Peyer's patch (tissue), 4 donors: ENCODE results near the gene PRKCI. TPM values are rescaled to one million over a fixed set of nuclear protein-coding genes. Genes with fewer than 3 reads are reported as not detected.
A peak's percentile ranks its signal among the peaks of the same experiment; 100 is the strongest.
"Not testable (repeated sequence)": the region's sequence is repeated elsewhere in the genome, so short reads cannot be mapped to it uniquely, and the experiment has no call there.

Experiments
- DNase-seq, 3 donors: peaks; one replicate each; pipeline ENCODE4 v3.0.0-alpha.2; 2017 to 2019
- H3K27ac ChIP-seq, 4 donors: fragments of 200-600 bp; sonication (generic); one replicate each; pipeline ENCODE4 v1.5.1; 2016 to 2019
- H3K27me3 ChIP-seq, 2 donors: fragments of 200-600 bp; sonication (generic); one replicate each; pipeline ENCODE4 v1.5.1; 2019
- H3K36me3 ChIP-seq, 3 donors: fragments of 200-600 bp; sonication (generic); one replicate each; pipeline ENCODE4 v1.5.1; 2016 to 2019
- H3K4me1 ChIP-seq, 4 donors: fragments of 200-600 bp; sonication (generic); one replicate each; pipeline ENCODE4 v1.5.1; 2016 to 2019
- H3K4me3 ChIP-seq, 4 donors: fragments of 200-600 bp; sonication (generic); 1 replicate in 3 of 4; 2 replicates in 1 of 4; pipeline ENCODE4 v1.5.1; 2016 to 2019; ENCODE audit warnings: mild to moderate bottlenecking in 1 of 4
- H3K9me3 ChIP-seq, 4 donors: fragments of 200-600 bp; sonication (generic); one replicate each; pipeline ENCODE4 v1.5.1; 2016 to 2019; ENCODE audit warnings: mild to moderate bottlenecking in 1 of 4
- CTCF ChIP-seq, 6 experiments: fragments of 450-650 bp in 4 of 6; fragments of 200-600 bp in 2 of 6; sonication (generic) in 1 of 6; IDR thresholded peaks; one replicate each; pipeline ENCODE4 v1.5.1; 2017 to 2019; ENCODE audit warnings: antibody characterized with exemption in 6 of 6, mild to moderate bottlenecking in 3 of 6, moderate library complexity in 1 of 6
- POLR2A ChIP-seq, 2 donors: fragments of 450-650 bp; IDR thresholded peaks; one replicate each; pipeline ENCODE4 v1.5.1; 2017; ENCODE audit warnings: antibody characterized with exemption in 2 of 2, mild to moderate bottlenecking in 2 of 2, moderate library complexity in 2 of 2
- total RNA-seq, 4 donors: library from RNA; depleted of rRNA; stranded (reverse); fragments of >200 nt; gene quantifications; one replicate each; pipeline ENCODE4 v1.1.0, GENCODE V29; 2016

PRKCI gene
- total RNA-seq, 4 donors from 2014 or later: 22.1 to 50.3 (median 43.5) TPM

GRCh38 chr3:170323331-170323730, 101.1 kb downstream of the PRKCI start:
- no peak for DNase-seq
- Histone ChIP-seq H3K4me3 (no peak overlapping the region), H3K4me1 (no peaks in the 10 kb centered on the region), H3K9me3 (no peaks in the 10 kb centered on the region), H3K27me3 (no peaks in the 10 kb centered on the region), H3K27ac (no peak overlapping the region), H3K36me3 (no peaks in the 10 kb centered on the region)
- TF ChIP-seq CTCF (IDR thresholded peaks at IDR 0.05) (no peak), POLR2A (IDR thresholded peaks at IDR 0.05) (no peak)

GRCh38 chr3:170324962-170325361, 102.7 kb downstream of the PRKCI start:
- TF ChIP-seq CTCF (IDR thresholded peaks at IDR 0.05) (no peak), POLR2A (IDR thresholded peaks at IDR 0.05) (no peak)
- H3K27me3 ChIP-seq: no peaks in the 10 kb centered on the region
- no peaks in the 10 kb centered on the region for H3K36me3 ChIP-seq
- no peaks in the 10 kb centered on the region for H3K4me1 ChIP-seq
- no peak overlapping the region for H3K4me3 ChIP-seq
- DNase-seq: no peak
- H3K27ac ChIP-seq: no peak overlapping the region
- no peaks in the 10 kb centered on the region for H3K9me3 ChIP-seq

- H3K36me3 ChIP-seq: no peaks in the 10 kb centered on the region
- peaks cover 0 to 8% (median 0%) of the 10 kb centered on the region in 4 donors for H3K4me1 ChIP-seq
- DNase-seq: no peak
- H3K27me3 ChIP-seq: no peaks in the 10 kb centered on the region
- no peaks in the 10 kb centered on the region for H3K9me3 ChIP-seq
- no peak overlapping the region for H3K4me3 ChIP-seq
- TF ChIP-seq POLR2A (IDR thresholded peaks at IDR 0.05) (no peak), CTCF (IDR thresholded peaks at IDR 0.05) (no peak)
- no peak overlapping the region for H3K27ac ChIP-seq
Observed at GRCh38 chr3:170327040-170327808, 105.0 kb downstream of the PRKCI start.

GRCh38 chr3:170327868-170328548, 105.8 kb downstream of the PRKCI start:
- H3K36me3 ChIP-seq: not testable (repeated sequence)

GRCh38 chr3:170330366-170330765, 108.1 kb downstream of the PRKCI start:
- no peak for DNase-seq
- TF ChIP-seq CTCF (IDR thresholded peaks at IDR 0.05): no peak
- no peak for TF ChIP-seq POLR2A (IDR thresholded peaks at IDR 0.05)

More at GRCh38 chr3:170327868-170328548, 105.8 kb downstream of the PRKCI start:
- not testable (repeated sequence) for H3K4me1 ChIP-seq, H3K27me3 ChIP-seq, DNase-seq, H3K4me3 ChIP-seq, H3K9me3 ChIP-seq, H3K27ac ChIP-seq

GRCh38 chr3:170331143-170331542, 108.9 kb downstream of the PRKCI start:
- H3K36me3 ChIP-seq: no peaks in the 10 kb centered on the region
- peak overlapping the region in 3 of 4 donors; percentile 13 to 86 (median 80) for H3K27ac ChIP-seq
- H3K4me3 ChIP-seq: no peak overlapping the region
- no peak for TF ChIP-seq CTCF (IDR thresholded peaks at IDR 0.05)
- TF ChIP-seq POLR2A (IDR thresholded peaks at IDR 0.05): no peak
- H3K9me3 ChIP-seq: no peaks in the 10 kb centered on the region
- H3K4me1 ChIP-seq: peaks cover 0 to 8% (median 0%) of the 10 kb centered on the region in 4 donors
- H3K27me3 ChIP-seq: no peaks in the 10 kb centered on the region
- DNase-seq: peak in 2 of 3 donors; percentile 85 to 91

More at GRCh38 chr3:170330366-170330765, 108.1 kb downstream of the PRKCI start:
- no peaks in the 10 kb centered on the region for H3K36me3 ChIP-seq
- no peaks in the 10 kb centered on the region for H3K27me3 ChIP-seq
- H3K4me3 ChIP-seq: no peak overlapping the region
- H3K27ac ChIP-seq: peak overlapping the region in 2 of 4 donors; percentile 74 to 80
- no peaks in the 10 kb centered on the region for H3K9me3 ChIP-seq
- H3K4me1 ChIP-seq: peaks cover 0 to 8% (median 0%) of the 10 kb centered on the region in 4 donors
